K562 (cell line): Measurements from ENCODE around the gene CLK4. TPM values are rescaled to one million over a fixed set of nuclear protein-coding genes. Genes with fewer than 3 reads are reported as not detected.

Experiments
- ATAC-seq: fragments of 200-7000 bp; cut with Tn5 transposase; 3 replicates; pipeline ENCODE4 v1.9.1; 2020; ENCODE audit warnings: moderate library complexity
- BruUV-seq: library from RNA; stranded (reverse); fragments of 400-500 nt; replicated peaks from 2 replicates; lab custom pipeline; 2021; lab: Mats Ljungman, UMichigan
- CTCF ChIA-PET: fragments of 300-600 bp; formaldehyde crosslinking; extraction: SDS; loops from one replicate; lab custom pipeline; 2021; ENCODE audit warnings: low intra/inter-chr PET ratio; lab: Yijun Ruan, JAX
- POLR2A ChIA-PET: fragments of 300-600, 350-650 bp; sonication (Branson Sonifier 250); formaldehyde crosslinking; extraction: SDS; loops from one replicate; lab custom pipeline; 2021; ENCODE audit warnings: antibody characterized with exemption, inconsistent platforms; lab: Yijun Ruan, JAX
- DNase-seq, 4 experiments: peaks; one replicate each; pipeline versions ENCODE4 v3.0.0 to v3.0.0-alpha.2; 2011 to 2018; ENCODE audit warnings: low spot score in 3 of 4, mixed read lengths in 3 of 4; ENCODE audit errors: extremely low read depth in 1 of 4
- FAIRE-seq: peaks from 2 replicates; lab custom pipeline; 2011; peaks lifted over from hg19 to GRCh38; lab: Jason Lieb, UNC
- H2AFZ ChIP-seq: 2 replicates; pipeline ENCODE4 v1.6.0; 2011; ENCODE audit warnings: low read depth, low read length, control low read depth, inconsistent platforms
- H3K27ac ChIP-seq: fragments of 200-600 bp; 3 replicates; pipeline ENCODE4 v1.8.0; 2011; ENCODE audit warnings: low read depth, mild to moderate bottlenecking, control low read depth, inconsistent platforms, low read length, moderate library complexity, mixed read lengths; ENCODE audit errors: extremely low read depth
- H3K27me3 ChIP-seq, 2 experiments: fragments of 300-600 bp in 1 of 2; 2 replicates in 1 of 2; 3 replicates in 1 of 2; pipeline versions ENCODE4 v1.6.0 to v1.8.0; 2011; ENCODE audit warnings: inconsistent platforms in 2 of 2, low read length in 2 of 2, mild to moderate bottlenecking in 1 of 2, mixed read lengths in 1 of 2, moderate library complexity in 1 of 2; ENCODE audit not compliant: control insufficient read depth in 2 of 2, insufficient read depth in 2 of 2
- H3K36me3 ChIP-seq: fragments of 300-600 bp; 3 replicates; pipeline ENCODE4 v1.8.0; 2011; ENCODE audit warnings: mild to moderate bottlenecking, low read length, inconsistent platforms; ENCODE audit not compliant: control insufficient read depth, insufficient read depth
- H3K4me1 ChIP-seq, 2 experiments: fragments of 200-600 bp in 1 of 2; replicated peaks in 1 of 2; 2 replicates in 1 of 2; 3 replicates in 1 of 2; pipeline versions ENCODE4 v1.5.1 to v1.8.0; 2011; ENCODE audit warnings: inconsistent platforms in 2 of 2, low read length in 2 of 2, mild to moderate bottlenecking in 1 of 2, mixed read lengths in 1 of 2, moderate library complexity in 1 of 2; ENCODE audit not compliant: control insufficient read depth in 2 of 2, insufficient read depth in 2 of 2
- H3K4me2 ChIP-seq: 2 replicates; pipeline ENCODE4 v1.6.1; 2011; ENCODE audit warnings: low read length, control low read depth, inconsistent platforms, mixed read lengths; ENCODE audit not compliant: insufficient read depth
- H3K4me3 ChIP-seq: fragments of 200-600 bp; sonication (generic), shearing (Covaris generic); 2 replicates; pipeline ENCODE4 v1.5.1; 2016; ENCODE audit warnings: control low read depth, inconsistent platforms
- H3K79me2 ChIP-seq: fragments of 200-600 bp; 3 replicates; pipeline ENCODE4 v1.8.0; 2011; ENCODE audit warnings: low read length, inconsistent platforms; ENCODE audit not compliant: control insufficient read depth, insufficient read depth
- H3K9ac ChIP-seq, 2 experiments: 2 replicates each; pipeline versions ENCODE4 v1.6.0 to v1.6.1; 2011; ENCODE audit warnings: low read depth in 2 of 2, low read length in 2 of 2, control low read depth in 1 of 2, inconsistent platforms in 1 of 2, mild to moderate bottlenecking in 1 of 2, mixed read lengths in 1 of 2; ENCODE audit not compliant: insufficient read depth in 1 of 2
- H3K9me1 ChIP-seq: one replicate; pipeline ENCODE4 v1.6.0; 2011; ENCODE audit warnings: inconsistent platforms, mild to moderate bottlenecking, low read length, moderate library complexity; ENCODE audit not compliant: control insufficient read depth, insufficient read depth
- H3K9me3 ChIP-seq: replicated peaks from 2 replicates; pipeline ENCODE4 v1.5.1; 2011; ENCODE audit warnings: low read depth, low read length, inconsistent platforms; ENCODE audit not compliant: control insufficient read depth, insufficient read depth
- H4K20me1 ChIP-seq: replicated peaks from 2 replicates; pipeline ENCODE4 v1.6.1; 2011; ENCODE audit warnings: low read length, inconsistent platforms, mixed read lengths; ENCODE audit not compliant: control insufficient read depth, insufficient read depth
- BACH1 ChIP-seq: fragments of 200-800 bp; sonication (Bioruptor generic); IDR thresholded peaks from 2 replicates; pipeline ENCODE4 v1.6.1; 2016; ENCODE audit warnings: missing genetic modification characterization, missing compliant biosample characterization
- E2F3 ChIP-seq: fragments of 250-450 bp; sonication (Bioruptor Pico); IDR thresholded peaks from 2 replicates; pipeline ENCODE4 v1.4.0; 2020; ENCODE audit warnings: mild to moderate bottlenecking
- HOMEZ ChIP-seq: fragments of 250-450 bp; sonication (Bioruptor Pico); IDR thresholded peaks from 2 replicates; pipeline ENCODE4 v1.4.0; 2020; ENCODE audit warnings: mild to moderate bottlenecking, moderate library complexity
- JUNB ChIP-seq: fragments of 450-650 bp; formaldehyde crosslinking; conservative IDR thresholded peaks from 2 replicates; pipeline ENCODE4 v1.4.0; 2020; ENCODE audit warnings: mild to moderate bottlenecking
- MAFK ChIP-seq: IDR thresholded peaks from 2 replicates; pipeline ENCODE4 v1.6.1; 2011; ENCODE audit warnings: low read length, improper control_type of control experiment
- MAZ ChIP-seq, 2 experiments: fragments of 450-650 bp in 1 of 2; sonication (generic) in 1 of 2; formaldehyde crosslinking; IDR thresholded peaks in 1 of 2; conservative IDR thresholded peaks in 1 of 2; 2 replicates each; pipeline versions ENCODE4 v1.4.0 to v1.5.0; 2020; ENCODE audit warnings: mild to moderate bottlenecking in 1 of 2, missing genetic modification reagents in 1 of 2
- RFX5 ChIP-seq: IDR thresholded peaks from 2 replicates; pipeline ENCODE4 v1.6.1; 2011; ENCODE audit warnings: low read depth, mild to moderate bottlenecking, improper control_type of control experiment, low read length
- TAF1 ChIP-seq: IDR thresholded peaks from 2 replicates; pipeline ENCODE4 v1.6.1; 2011; ENCODE audit warnings: mild to moderate bottlenecking, low read length, moderate library complexity; ENCODE audit not compliant: insufficient read depth, control insufficient read depth, severe bottlenecking; ENCODE audit errors: extremely low read depth
- TSC22D4 ChIP-seq: fragments of 450-650 bp; IDR thresholded peaks from 2 replicates; pipeline ENCODE4 v1.6.1; 2016; ENCODE audit warnings: missing genetic modification characterization, missing biosample characterization, control low read depth
- ZNF133 ChIP-seq: fragments of 250-450 bp; sonication (Bioruptor Pico); IDR thresholded peaks from 2 replicates; pipeline ENCODE4 v1.4.0; 2020; ENCODE audit warnings: mild to moderate bottlenecking
- WGBS: fragments of 100-300 bp; shearing (Covaris generic); methylation state at CpG from one replicate; pipeline ENCODE4 v1.1.6; 2016; ENCODE audit warnings: low coverage, mixed read lengths; ENCODE audit not compliant: insufficient coverage; ENCODE audit errors: missing lambda C conversion rate; 5-methylcytosine and 5-hydroxymethylcytosine counted together
- in situ Hi-C: fragments of 300-500 bp; cut with MboI; formaldehyde crosslinking; loops from 4 replicates; pipeline ENCODE4 v1.15.0; 2018; ENCODE audit warnings: inconsistent platforms, mixed read lengths
- intact Hi-C: fragments of 100-400 bp; cut with micrococcal nuclease; formaldehyde crosslinking; loops from 2 replicates; pipeline ENCODE4 v1.14.2; 2022
- polyA plus RNA-seq, 8 experiments: library from polyadenylated mRNA; depleted of rRNA in 4 of 8; stranded (reverse) in 5 of 8; unstranded in 3 of 8; fragments of >200 nt; fragmentation: Nextera tagmentation in 2 of 8; fragmentation: Illumina TruSeq in 1 of 8; extraction: Ambion mirVana in 2 of 8; extraction: Trizol in 1 of 8; gene quantifications; 2 replicates each; pipeline versions ENCODE4 v1.2.1 to v1.2.3, GENCODE V29; 2011 to 2014; ENCODE audit warnings: inconsistent platforms in 1 of 8, missing spikeins in 1 of 8
- total RNA-seq, 7 experiments: library from RNA; depleted of rRNA in 6 of 7; stranded (reverse); fragments of >200 nt in 6 of 7; fragmentation: Illumina TruSeq in 2 of 7; extraction: Trizol in 2 of 7; gene quantifications; 2 replicates each; pipeline versions ENCODE4 v1.2.1 to v1.2.3, GENCODE V29; 2011 to 2021; ENCODE audit warnings: low replicate concordance in 1 of 7
- TF ChIP-seq, protein P1 (sequence below): sonication (generic); formaldehyde crosslinking; IDR thresholded peaks from 2 replicates; pipeline ENCODE4 v1.8.1; 2023; ENCODE audit warnings: mild to moderate bottlenecking, missing genetic modification reagents

CLK4 gene
- total and polyA plus RNA-seq, 9 of the 15 experiments (the other 6 are each of a cell fraction or from before 2014, with no cell fraction given), result 10.5 to 23.1 (median 13.9) TPM

GRCh38 chr5:178572617-178573016 is 54.2 kb downstream of the CLK4 start:
- in situ Hi-C loops (no loop called here), intact Hi-C loops (no loop called here)
- 0% methylated on average over 4 of the region's 4 CpGs for WGBS
- H3K4me3 ChIP-seq, result no peak overlapping the region
- no peak for TF ChIP-seq TAF1
- no peak for TF ChIP-seq RFX5
- TF ChIP-seq TSC22D4 (tag), result no peak
- no peak for TF ChIP-seq JUNB
- TF ChIP-seq MAFK, result no peak
- TF ChIP-seq, protein P1, sequence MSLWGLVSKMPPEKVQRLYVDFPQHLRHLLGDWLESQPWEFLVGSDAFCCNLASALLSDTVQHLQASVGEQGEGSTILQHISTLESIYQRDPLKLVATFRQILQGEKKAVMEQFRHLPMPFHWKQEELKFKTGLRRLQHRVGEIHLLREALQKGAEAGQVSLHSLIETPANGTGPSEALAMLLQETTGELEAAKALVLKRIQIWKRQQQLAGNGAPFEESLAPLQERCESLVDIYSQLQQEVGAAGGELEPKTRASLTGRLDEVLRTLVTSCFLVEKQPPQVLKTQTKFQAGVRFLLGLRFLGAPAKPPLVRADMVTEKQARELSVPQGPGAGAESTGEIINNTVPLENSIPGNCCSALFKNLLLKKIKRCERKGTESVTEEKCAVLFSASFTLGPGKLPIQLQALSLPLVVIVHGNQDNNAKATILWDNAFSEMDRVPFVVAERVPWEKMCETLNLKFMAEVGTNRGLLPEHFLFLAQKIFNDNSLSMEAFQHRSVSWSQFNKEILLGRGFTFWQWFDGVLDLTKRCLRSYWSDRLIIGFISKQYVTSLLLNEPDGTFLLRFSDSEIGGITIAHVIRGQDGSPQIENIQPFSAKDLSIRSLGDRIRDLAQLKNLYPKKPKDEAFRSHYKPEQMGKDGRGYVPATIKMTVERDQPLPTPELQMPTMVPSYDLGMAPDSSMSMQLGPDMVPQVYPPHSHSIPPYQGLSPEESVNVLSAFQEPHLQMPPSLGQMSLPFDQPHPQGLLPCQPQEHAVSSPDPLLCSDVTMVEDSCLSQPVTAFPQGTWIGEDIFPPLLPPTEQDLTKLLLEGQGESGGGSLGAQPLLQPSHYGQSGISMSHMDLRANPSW (CRISPR knock-in tag), result no peak
- TF ChIP-seq E2F3 (CRISPR knock-in tag), result no peak
- no peak for TF ChIP-seq ZNF133 (CRISPR knock-in tag)
- no peak for TF ChIP-seq BACH1
- TF ChIP-seq MAZ (CRISPR knock-in tag; conservative IDR thresholded peaks at IDR 0.05 in 1 of 2, IDR thresholded peaks at IDR 0.05 in 1 of 2), result no peak
- TF ChIP-seq HOMEZ (CRISPR knock-in tag), result no peak
- TF ChIP-seq, all 486 proteins: peak for 0
- Histone ChIP-seq H3K27me3 (peaks cover 6 to 29% of the 10 kb centered on the region in 2 experiments; a peak in 4 of 5 replicates), H3K36me3 (no peaks in the 10 kb centered on the region), H2AFZ (no peak overlapping the region), H3K79me2 (no peaks in the 10 kb centered on the region), H3K9me1 (no peaks in the 10 kb centered on the region), H3K27ac (no peak overlapping the region), H4K20me1 (no peaks in the 10 kb centered on the region), H3K9ac (no peak overlapping the region), H3K4me1 (no peaks in the 10 kb centered on the region; a peak in 1 of 5 replicates), H3K4me2 (no peak overlapping the region), H3K9me3 (no peaks in the 10 kb centered on the region)
- FAIRE-seq (no peak), DNase-seq (no peak), ATAC-seq (no peak)
- no TSS peak for BruUV-seq
- ChIA-PET CTCF (no interaction called here), POLR2A (no interaction called here)
